K562 (cell line): ENCODE measurements around the gene LRRC37A3. TPM values are rescaled to one million over a fixed set of nuclear protein-coding genes. Genes with fewer than 3 reads are reported as not detected.
"Not testable (repeated sequence)": the region's sequence is repeated elsewhere in the genome, so short reads cannot be mapped to it uniquely, and the experiment has no call there.

ENCODE experiments used
- ATAC-seq: fragments of 200-7000 bp; cut with Tn5 transposase; 3 replicates; pipeline ENCODE4 v1.9.1; 2020; ENCODE audit warnings: moderate library complexity
- BruUV-seq: library from RNA; stranded (reverse); fragments of 400-500 nt; replicated peaks from 2 replicates; lab custom pipeline; 2021; lab: Mats Ljungman, UMichigan
- CTCF ChIA-PET: fragments of 300-600 bp; formaldehyde crosslinking; extraction: SDS; loops from one replicate; lab custom pipeline; 2021; ENCODE audit warnings: low intra/inter-chr PET ratio; lab: Yijun Ruan, JAX
- POLR2A ChIA-PET: fragments of 300-600, 350-650 bp; sonication (Branson Sonifier 250); formaldehyde crosslinking; extraction: SDS; loops from one replicate; lab custom pipeline; 2021; ENCODE audit warnings: antibody characterized with exemption, inconsistent platforms; lab: Yijun Ruan, JAX
- DNase-seq, 4 experiments: peaks; one replicate each; pipeline versions ENCODE4 v3.0.0 to v3.0.0-alpha.2; 2011 to 2018; ENCODE audit warnings: low spot score in 3 of 4, mixed read lengths in 3 of 4; ENCODE audit errors: extremely low read depth in 1 of 4
- FAIRE-seq: peaks from 2 replicates; lab custom pipeline; 2011; peaks lifted over from hg19 to GRCh38; lab: Jason Lieb, UNC
- H2AFZ ChIP-seq: 2 replicates; pipeline ENCODE4 v1.6.0; 2011; ENCODE audit warnings: low read depth, low read length, control low read depth, inconsistent platforms
- H3K27ac ChIP-seq: fragments of 200-600 bp; 3 replicates; pipeline ENCODE4 v1.8.0; 2011; ENCODE audit warnings: low read depth, mild to moderate bottlenecking, control low read depth, inconsistent platforms, low read length, moderate library complexity, mixed read lengths; ENCODE audit errors: extremely low read depth
- H3K27me3 ChIP-seq, 2 experiments: fragments of 300-600 bp in 1 of 2; 2 replicates in 1 of 2; 3 replicates in 1 of 2; pipeline versions ENCODE4 v1.6.0 to v1.8.0; 2011; ENCODE audit warnings: inconsistent platforms in 2 of 2, low read length in 2 of 2, mild to moderate bottlenecking in 1 of 2, mixed read lengths in 1 of 2, moderate library complexity in 1 of 2; ENCODE audit not compliant: control insufficient read depth in 2 of 2, insufficient read depth in 2 of 2
- H3K36me3 ChIP-seq: fragments of 300-600 bp; 3 replicates; pipeline ENCODE4 v1.8.0; 2011; ENCODE audit warnings: mild to moderate bottlenecking, low read length, inconsistent platforms; ENCODE audit not compliant: control insufficient read depth, insufficient read depth
- H3K4me1 ChIP-seq, 2 experiments: fragments of 200-600 bp in 1 of 2; replicated peaks in 1 of 2; 2 replicates in 1 of 2; 3 replicates in 1 of 2; pipeline versions ENCODE4 v1.5.1 to v1.8.0; 2011; ENCODE audit warnings: inconsistent platforms in 2 of 2, low read length in 2 of 2, mild to moderate bottlenecking in 1 of 2, mixed read lengths in 1 of 2, moderate library complexity in 1 of 2; ENCODE audit not compliant: control insufficient read depth in 2 of 2, insufficient read depth in 2 of 2
- H3K4me2 ChIP-seq: 2 replicates; pipeline ENCODE4 v1.6.1; 2011; ENCODE audit warnings: low read length, control low read depth, inconsistent platforms, mixed read lengths; ENCODE audit not compliant: insufficient read depth
- H3K4me3 ChIP-seq: fragments of 200-600 bp; sonication (generic), shearing (Covaris generic); 2 replicates; pipeline ENCODE4 v1.5.1; 2016; ENCODE audit warnings: control low read depth, inconsistent platforms
- H3K79me2 ChIP-seq: fragments of 200-600 bp; 3 replicates; pipeline ENCODE4 v1.8.0; 2011; ENCODE audit warnings: low read length, inconsistent platforms; ENCODE audit not compliant: control insufficient read depth, insufficient read depth
- H3K9ac ChIP-seq, 2 experiments: 2 replicates each; pipeline versions ENCODE4 v1.6.0 to v1.6.1; 2011; ENCODE audit warnings: low read depth in 2 of 2, low read length in 2 of 2, control low read depth in 1 of 2, inconsistent platforms in 1 of 2, mild to moderate bottlenecking in 1 of 2, mixed read lengths in 1 of 2; ENCODE audit not compliant: insufficient read depth in 1 of 2
- H3K9me1 ChIP-seq: one replicate; pipeline ENCODE4 v1.6.0; 2011; ENCODE audit warnings: inconsistent platforms, mild to moderate bottlenecking, low read length, moderate library complexity; ENCODE audit not compliant: control insufficient read depth, insufficient read depth
- H3K9me3 ChIP-seq: replicated peaks from 2 replicates; pipeline ENCODE4 v1.5.1; 2011; ENCODE audit warnings: low read depth, low read length, inconsistent platforms; ENCODE audit not compliant: control insufficient read depth, insufficient read depth
- H4K20me1 ChIP-seq: replicated peaks from 2 replicates; pipeline ENCODE4 v1.6.1; 2011; ENCODE audit warnings: low read length, inconsistent platforms, mixed read lengths; ENCODE audit not compliant: control insufficient read depth, insufficient read depth
- ARID1B ChIP-seq: fragments of 450-650 bp; IDR thresholded peaks from 2 replicates; pipeline ENCODE4 v1.6.1; 2016; ENCODE audit warnings: antibody characterized with exemption, mild to moderate bottlenecking, inconsistent platforms
- C11orf30 ChIP-seq: fragments of 450-650 bp; IDR thresholded peaks from 2 replicates; pipeline ENCODE4 v1.6.1; 2016; ENCODE audit warnings: low read depth, mild to moderate bottlenecking
- EP400 ChIP-seq: fragments of 450-650 bp; IDR thresholded peaks from 2 replicates; pipeline ENCODE4 v1.6.1; 2017; ENCODE audit warnings: antibody characterized with exemption, mild to moderate bottlenecking, moderate library complexity
- FOSL1 ChIP-seq: fragments of 200-800 bp; sonication (Bioruptor generic); conservative IDR thresholded peaks from 2 replicates; pipeline ENCODE4 v1.6.1; 2016; ENCODE audit warnings: missing genetic modification characterization, missing compliant biosample characterization
- FOXK2 ChIP-seq, 2 experiments: fragments of 450-650 bp; IDR thresholded peaks in 1 of 2; conservative IDR thresholded peaks in 1 of 2; 2 replicates each; pipeline ENCODE4 v1.6.1; 2016; ENCODE audit warnings: low read depth in 2 of 2, mild to moderate bottlenecking in 1 of 2
- HDAC1 ChIP-seq, 2 experiments: fragments of 450-650 bp; IDR thresholded peaks; 2 replicates each; pipeline ENCODE4 v1.6.1; 2016 to 2017; ENCODE audit warnings: inconsistent platforms in 1 of 2, mild to moderate bottlenecking in 1 of 2, moderate library complexity in 1 of 2
- HDAC2 ChIP-seq: fragments of 450-650 bp; IDR thresholded peaks from 2 replicates; pipeline ENCODE4 v1.6.1; 2016; ENCODE audit warnings: mild to moderate bottlenecking
- TEAD4 ChIP-seq, 2 experiments: sonication (generic) in 1 of 2; formaldehyde crosslinking in 1 of 2; IDR thresholded peaks; 2 replicates each; pipeline versions ENCODE4 v1.6.1 to v1.8.0; 2012 to 2022; ENCODE audit warnings: borderline replicate concordance in 1 of 2, inconsistent platforms in 1 of 2, low read length in 1 of 2, mild to moderate bottlenecking in 1 of 2, missing genetic modification reagents in 1 of 2
- ZNF592 ChIP-seq: fragments of 450-650 bp; IDR thresholded peaks from 2 replicates; pipeline ENCODE4 v1.6.1; 2017; ENCODE audit warnings: antibody characterized with exemption, mild to moderate bottlenecking
- WGBS: fragments of 100-300 bp; shearing (Covaris generic); methylation state at CpG from one replicate; pipeline ENCODE4 v1.1.6; 2016; ENCODE audit warnings: low coverage, mixed read lengths; ENCODE audit not compliant: insufficient coverage; ENCODE audit errors: missing lambda C conversion rate; 5-methylcytosine and 5-hydroxymethylcytosine counted together
- in situ Hi-C: fragments of 300-500 bp; cut with MboI; formaldehyde crosslinking; loops from 4 replicates; pipeline ENCODE4 v1.15.0; 2018; ENCODE audit warnings: inconsistent platforms, mixed read lengths
- intact Hi-C: fragments of 100-400 bp; cut with micrococcal nuclease; formaldehyde crosslinking; loops from 2 replicates; pipeline ENCODE4 v1.14.2; 2022
- polyA plus RNA-seq, 8 experiments: library from polyadenylated mRNA; depleted of rRNA in 4 of 8; stranded (reverse) in 5 of 8; unstranded in 3 of 8; fragments of >200 nt; fragmentation: Nextera tagmentation in 2 of 8; fragmentation: Illumina TruSeq in 1 of 8; extraction: Ambion mirVana in 2 of 8; extraction: Trizol in 1 of 8; gene quantifications; 2 replicates each; pipeline versions ENCODE4 v1.2.1 to v1.2.3, GENCODE V29; 2011 to 2014; ENCODE audit warnings: inconsistent platforms in 1 of 8, missing spikeins in 1 of 8
- total RNA-seq, 7 experiments: library from RNA; depleted of rRNA in 6 of 7; stranded (reverse); fragments of >200 nt in 6 of 7; fragmentation: Illumina TruSeq in 2 of 7; extraction: Trizol in 2 of 7; gene quantifications; 2 replicates each; pipeline versions ENCODE4 v1.2.1 to v1.2.3, GENCODE V29; 2011 to 2021; ENCODE audit warnings: low replicate concordance in 1 of 7

LRRC37A3 gene
- total and polyA plus RNA-seq, 9 of the 15 experiments (the other 6 are each of a cell fraction or from before 2014, with no cell fraction given) = 0.14 to 5.9 (median 2.2) TPM

- H3K9me3 ChIP-seq, H3K4me3 ChIP-seq, ATAC-seq, H2AFZ ChIP-seq, H3K27ac ChIP-seq, DNase-seq, H3K9ac ChIP-seq, H3K9me1 ChIP-seq, FAIRE-seq, BruUV-seq, intact Hi-C loops, H3K4me2 ChIP-seq, CTCF ChIA-PET, H3K36me3 ChIP-seq, POLR2A ChIA-PET, H4K20me1 ChIP-seq, in situ Hi-C loops, H3K27me3 ChIP-seq, H3K79me2 ChIP-seq: not testable (repeated sequence)
- 0 out of 2 replicates have a peak, but pooled peaks have one; percentile 23 for TF ChIP-seq ARID1B
- peaks cover 12% of the 10 kb centered on the region in 2 experiments; a peak in 4 of 5 replicates for H3K4me1 ChIP-seq
- WGBS = 60% methylated on average over 2 of the region's 3 CpGs
These were observed 9.4 kb upstream of the LRRC37A3 start for GRCh38 chr17:64928701-64929100.

DNA sequence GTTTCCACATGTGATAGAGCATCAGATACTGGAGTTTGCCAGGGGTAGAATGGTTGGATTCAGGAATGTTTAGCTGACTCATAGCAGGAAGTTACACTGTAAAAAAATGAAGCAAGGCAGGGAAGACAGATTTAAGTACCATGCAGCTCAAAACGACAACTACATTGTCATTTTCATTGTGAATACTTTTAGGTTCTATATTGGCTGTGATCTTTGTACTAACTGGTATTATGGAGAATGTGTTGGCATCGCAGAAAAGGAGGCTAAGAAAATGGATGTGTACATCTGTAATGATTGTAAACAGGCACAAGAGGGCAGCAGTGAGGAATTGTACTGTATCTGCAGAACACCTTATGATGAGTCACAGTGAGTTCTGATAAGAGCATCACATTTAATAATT, 8.2 kb upstream of the LRRC37A3 start:
- H3K36me3 ChIP-seq; intact Hi-C loops; H3K79me2 ChIP-seq; H4K20me1 ChIP-seq; H3K9me1 ChIP-seq; H3K9me3 ChIP-seq; POLR2A ChIA-PET; in situ Hi-C loops; H3K27me3 ChIP-seq; BruUV-seq; H3K4me3 ChIP-seq; CTCF ChIA-PET; TF ChIP-seq TEAD4 (CRISPR knock-in tag; IDR thresholded peaks at IDR 0.05; ENCODE audit: borderline replicate concordance): not testable (repeated sequence)
- Histone ChIP-seq H3K4me2 (peak overlapping the region; percentile 43; the same call in 1 of the 2 replicates), H3K4me1 (peaks cover 15% of the 10 kb centered on the region in 2 experiments; a peak in 4 of 5 replicates), H3K27ac (peak overlapping the region; percentile 66), H2AFZ (peak overlapping the region; percentile 89), H3K9ac (peak overlapping the region in 1 of 2 experiments; percentile 34; a peak in 1 of 4 replicates)
- ATAC-seq (peak; percentile 53), DNase-seq (peak in 1 of 4 experiments; percentile 88), FAIRE-seq (peak; percentile 40)
- WGBS = 8% methylated on average over 2 of the region's 2 CpGs
- peak; percentile 90 for TF ChIP-seq ZNF592
- TF ChIP-seq EP400 = peak; percentile 48; the same call in 1 of the 2 replicates
- peak in 1 of 2 experiments; percentile 58; a peak in 1 of 4 replicates for TF ChIP-seq HDAC1 (IDR thresholded peaks at IDR 0.05)
- TF ChIP-seq HDAC2 = peak; percentile 42; the same call in 1 of the 2 replicates
- peak; percentile 83 for TF ChIP-seq C11orf30
- TF ChIP-seq FOXK2 (conservative IDR thresholded peaks at IDR 0.05 in 1 of 2, IDR thresholded peaks at IDR 0.05 in 1 of 2; ENCODE audit: low read depth in 2 of 2) = peak; percentile 97 to 99
- TF ChIP-seq TEAD4 (IDR thresholded peaks at IDR 0.05; ENCODE audit: low read length) = 0 out of 2 replicates have a peak, but pooled peaks have one; percentile 11
- TF ChIP-seq FOSL1 = peak; percentile 86
